ENCODE measurements around the gene PHOSPHO2. TPM values are rescaled to one million over a fixed set of nuclear protein-coding genes. Genes with fewer than 3 reads are reported as not detected.
A peak's percentile ranks its signal among the peaks of the same experiment; 100 is the strongest.

The PHOSPHO2 gene, protein sequence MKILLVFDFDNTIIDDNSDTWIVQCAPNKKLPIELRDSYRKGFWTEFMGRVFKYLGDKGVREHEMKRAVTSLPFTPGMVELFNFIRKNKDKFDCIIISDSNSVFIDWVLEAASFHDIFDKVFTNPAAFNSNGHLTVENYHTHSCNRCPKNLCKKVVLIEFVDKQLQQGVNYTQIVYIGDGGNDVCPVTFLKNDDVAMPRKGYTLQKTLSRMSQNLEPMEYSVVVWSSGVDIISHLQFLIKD
- 1.4 and 3.6 TPM in 2 replicates for total RNA-seq

DNA sequence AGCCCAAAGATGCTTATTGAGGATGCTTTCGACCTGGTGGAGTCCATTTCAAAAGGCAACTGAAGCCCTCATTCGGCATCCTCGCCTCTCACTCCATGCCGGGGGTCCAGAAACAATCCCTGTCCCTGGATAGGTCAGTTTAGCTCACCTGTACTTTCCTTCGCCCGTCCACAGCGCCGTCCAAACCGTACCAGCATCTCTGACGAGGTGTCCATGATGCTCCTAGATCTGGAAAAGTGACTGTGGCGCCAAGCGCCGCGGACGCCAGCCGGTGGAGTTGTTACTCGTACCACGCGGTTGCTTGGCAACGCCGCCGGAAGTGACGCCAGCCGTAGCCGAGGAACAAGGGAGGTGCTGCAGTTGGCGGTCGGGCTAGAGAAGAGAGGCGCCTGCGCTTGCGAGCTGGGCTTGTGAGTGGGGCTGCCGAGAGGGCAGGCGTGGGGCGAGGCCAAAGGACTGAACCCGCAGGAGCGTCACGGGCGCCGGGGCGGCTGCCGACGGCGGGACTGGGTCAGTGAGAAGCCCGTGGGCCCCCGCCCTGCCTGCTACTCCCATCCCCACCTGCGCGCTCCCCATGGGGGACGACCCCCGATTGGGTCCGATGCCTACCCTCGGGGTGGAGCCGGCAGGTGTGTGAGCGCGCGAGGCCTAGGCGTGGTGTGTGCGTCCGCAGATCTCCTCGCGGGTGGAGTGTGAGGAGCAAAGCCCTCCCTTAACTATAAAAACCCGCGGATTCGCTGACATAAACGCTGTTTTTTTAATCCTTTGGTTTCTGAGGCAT is at the start of gene PHOSPHO2, which contains the start of gene CFAP210:
Gene PHOSPHO2, plus strand, starts transcription at position 357 of the 781 bp plus-strand sequence. CDS start 6,503 bp downstream, outside the sequence.
Gene CFAP210, minus strand, starts transcription at position 293 of the 781 bp plus-strand sequence. Its CDS starts 78 bp downstream, at position 215.
- TF ChIP-seq, protein P1, sequence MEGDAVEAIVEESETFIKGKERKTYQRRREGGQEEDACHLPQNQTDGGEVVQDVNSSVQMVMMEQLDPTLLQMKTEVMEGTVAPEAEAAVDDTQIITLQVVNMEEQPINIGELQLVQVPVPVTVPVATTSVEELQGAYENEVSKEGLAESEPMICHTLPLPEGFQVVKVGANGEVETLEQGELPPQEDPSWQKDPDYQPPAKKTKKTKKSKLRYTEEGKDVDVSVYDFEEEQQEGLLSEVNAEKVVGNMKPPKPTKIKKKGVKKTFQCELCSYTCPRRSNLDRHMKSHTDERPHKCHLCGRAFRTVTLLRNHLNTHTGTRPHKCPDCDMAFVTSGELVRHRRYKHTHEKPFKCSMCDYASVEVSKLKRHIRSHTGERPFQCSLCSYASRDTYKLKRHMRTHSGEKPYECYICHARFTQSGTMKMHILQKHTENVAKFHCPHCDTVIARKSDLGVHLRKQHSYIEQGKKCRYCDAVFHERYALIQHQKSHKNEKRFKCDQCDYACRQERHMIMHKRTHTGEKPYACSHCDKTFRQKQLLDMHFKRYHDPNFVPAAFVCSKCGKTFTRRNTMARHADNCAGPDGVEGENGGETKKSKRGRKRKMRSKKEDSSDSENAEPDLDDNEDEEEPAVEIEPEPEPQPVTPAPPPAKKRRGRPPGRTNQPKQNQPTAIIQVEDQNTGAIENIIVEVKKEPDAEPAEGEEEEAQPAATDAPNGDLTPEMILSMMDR (conservative IDR thresholded peaks at IDR 0.05; ENCODE audit: low read depth, low read length), result no peak

DNA sequence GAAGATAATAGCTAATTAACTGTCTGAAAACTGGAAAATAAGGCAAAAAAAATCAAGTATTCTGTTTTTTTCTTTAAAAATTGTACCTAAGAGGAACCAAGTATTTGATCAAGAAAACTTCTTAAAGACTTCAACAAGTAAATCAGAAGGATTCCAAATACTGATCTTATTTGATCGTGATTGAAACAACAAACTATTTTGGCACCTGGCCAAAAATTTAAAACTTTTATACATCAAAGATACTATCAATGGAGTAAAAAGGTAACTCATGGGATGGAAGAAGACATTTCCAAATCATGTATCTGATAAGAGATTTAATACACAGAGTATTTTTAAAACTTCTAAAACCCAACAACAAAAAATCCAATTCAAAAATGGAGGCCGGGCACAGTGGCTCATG is 46.8 kb upstream of the PHOSPHO2 start:
- TF ChIP-seq, protein P1 (conservative IDR thresholded peaks at IDR 0.05; ENCODE audit: low read depth, low read length), result no peak
- DNase-seq (ENCODE audit: low read depth), result no peak
- H3K4me3 ChIP-seq (ENCODE audit: low read depth, low read length), result no peak overlapping the region

More for the DNA sequence above, at the start of gene PHOSPHO2, which contains the start of gene CFAP210:
- H3K4me3 ChIP-seq (ENCODE audit: low read depth, low read length), result peak within 1 kb of the TSS; percentile 71
- peak; percentile 55 for DNase-seq (ENCODE audit: low read depth)

DNA sequence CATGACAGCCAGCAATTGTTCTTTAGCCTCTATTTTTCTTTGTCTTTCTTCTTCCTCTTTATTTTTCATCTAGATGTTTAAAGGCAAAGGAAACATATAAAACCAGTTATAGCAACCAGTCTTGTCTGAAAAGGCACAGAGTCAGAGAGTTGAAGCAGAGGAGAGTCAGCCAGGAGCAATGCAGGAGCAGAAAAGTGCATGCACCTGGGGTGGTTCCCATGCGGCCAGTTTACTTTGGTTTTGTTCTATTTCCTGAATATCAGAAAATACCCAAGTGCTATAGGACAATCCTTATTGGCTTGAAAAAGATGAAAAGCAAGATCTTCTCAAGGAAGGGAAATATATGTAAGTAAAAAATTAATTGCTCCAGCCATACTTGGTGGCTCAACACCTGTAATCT is 45.0 kb upstream of the PHOSPHO2 start:
- H3K4me3 ChIP-seq (ENCODE audit: low read depth, low read length), result no peak overlapping the region
- TF ChIP-seq, protein P1 (conservative IDR thresholded peaks at IDR 0.05; ENCODE audit: low read depth, low read length), result no peak
- DNase-seq (ENCODE audit: low read depth), result no peak

DNA sequence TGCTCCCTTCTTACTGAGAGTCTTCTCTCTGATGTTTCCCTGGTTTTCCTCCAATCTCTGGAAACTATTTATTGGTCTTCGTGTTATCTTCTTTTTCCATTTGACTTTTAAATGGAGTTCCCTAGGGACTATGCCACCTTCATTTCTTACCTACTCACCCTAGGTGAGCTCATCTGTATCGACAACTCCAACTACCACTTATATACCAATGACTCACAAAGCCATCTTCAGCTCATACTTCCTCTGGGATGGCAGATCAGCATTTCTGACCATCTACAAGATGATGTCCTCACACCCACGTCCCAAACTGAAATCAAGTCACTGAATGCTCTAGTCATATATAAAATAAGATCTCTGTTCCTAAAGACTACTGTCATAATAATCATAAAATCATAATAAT is 40.6 kb upstream of the PHOSPHO2 start:
- no peak overlapping the region for H3K4me3 ChIP-seq (ENCODE audit: low read depth, low read length)
- no peak for DNase-seq (ENCODE audit: low read depth)
- TF ChIP-seq, protein P1 (conservative IDR thresholded peaks at IDR 0.05; ENCODE audit: low read depth, low read length), result no peak

DNA sequence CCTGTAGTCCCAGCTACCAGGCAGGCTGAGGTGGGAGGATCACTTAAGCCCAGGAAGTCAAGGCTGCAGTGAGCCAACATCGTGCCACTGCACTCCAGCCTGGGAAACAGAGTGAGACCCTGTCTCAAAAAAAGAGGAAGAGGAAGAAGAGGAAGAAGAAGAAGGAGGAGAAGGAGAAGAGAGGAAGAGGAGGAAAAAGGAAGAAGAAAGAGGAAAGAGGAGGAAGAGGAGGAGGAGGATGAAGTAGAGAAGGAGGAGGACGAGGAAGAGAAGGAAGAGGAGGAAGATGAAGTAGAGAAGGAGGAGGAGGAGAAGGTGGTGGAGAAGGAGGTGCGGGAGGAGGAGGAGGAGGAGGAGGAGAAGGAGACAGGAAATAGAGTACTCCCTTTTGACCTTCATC is 38.1 kb upstream of the PHOSPHO2 start:
- TF ChIP-seq, protein P1 (conservative IDR thresholded peaks at IDR 0.05; ENCODE audit: low read depth, low read length), result no peak
- no peak overlapping the region for H3K4me3 ChIP-seq (ENCODE audit: low read depth, low read length)
- DNase-seq (ENCODE audit: low read depth), result no peak

DNA sequence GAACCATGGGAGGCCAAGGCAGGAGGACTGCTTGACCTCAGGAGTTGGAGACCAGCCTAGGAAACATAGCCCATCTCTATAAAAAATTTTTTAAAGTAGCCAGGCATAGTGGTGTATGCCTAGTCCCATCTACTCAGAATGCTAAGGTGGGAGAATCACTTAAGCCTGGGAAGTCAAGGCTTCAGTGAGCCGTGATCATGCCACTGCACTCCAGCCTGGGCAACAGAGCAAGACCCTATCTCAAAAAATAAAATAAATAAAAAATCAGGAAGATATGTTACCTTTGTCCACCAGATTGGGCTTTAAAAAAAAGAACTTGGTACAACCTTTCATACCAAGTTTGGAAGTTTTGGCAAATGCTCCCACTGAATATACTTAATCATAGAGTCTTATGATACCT is 35.4 kb upstream of the PHOSPHO2 start:
- H3K4me3 ChIP-seq (ENCODE audit: low read depth, low read length), result no peak overlapping the region
- no peak for DNase-seq (ENCODE audit: low read depth)
- TF ChIP-seq, protein P1 (conservative IDR thresholded peaks at IDR 0.05; ENCODE audit: low read depth, low read length), result no peak

Data from epithelial cell of proximal tubule (primary cell).